Femur (tissue), 1 donor: ENCODE data around the gene TMC7.
"Not testable (repeated sequence)": the region's sequence is repeated elsewhere in the genome, so short reads cannot be mapped to it uniquely, and the experiment has no call there.

ENCODE experiments used
- DNase-seq: peaks from one replicate; pipeline ENCODE4 v3.0.0-alpha.2; 2017

TMC7 gene

DNA sequence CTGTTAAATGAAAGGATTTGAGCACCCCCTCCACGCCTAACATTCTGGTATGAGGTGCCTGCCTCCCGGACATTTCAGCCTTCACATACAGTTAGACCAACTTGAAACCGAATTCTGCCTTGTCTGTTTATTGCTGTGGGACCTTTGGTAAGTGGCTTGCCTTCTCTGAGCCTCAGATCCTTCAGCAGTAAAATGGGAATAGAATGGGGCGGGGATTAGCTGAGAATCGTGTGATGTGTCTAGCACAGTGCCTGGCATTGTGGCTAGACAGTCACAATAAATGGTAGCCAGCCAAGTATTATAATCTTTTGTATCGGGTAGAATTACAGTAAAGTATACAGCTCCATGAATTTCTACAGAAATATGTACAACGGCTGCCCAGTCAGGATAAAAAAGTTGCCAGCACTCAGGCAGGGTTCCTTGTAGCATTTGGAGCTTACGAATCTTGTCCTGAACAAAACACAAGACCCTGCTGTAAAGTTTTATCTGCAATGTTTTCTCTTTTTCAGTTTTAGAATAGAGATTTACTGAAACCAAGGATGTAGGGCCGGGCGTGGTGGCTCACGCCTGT lies 786 bp downstream of the TMC7 start:
- DNase-seq, result no peak

DNA sequence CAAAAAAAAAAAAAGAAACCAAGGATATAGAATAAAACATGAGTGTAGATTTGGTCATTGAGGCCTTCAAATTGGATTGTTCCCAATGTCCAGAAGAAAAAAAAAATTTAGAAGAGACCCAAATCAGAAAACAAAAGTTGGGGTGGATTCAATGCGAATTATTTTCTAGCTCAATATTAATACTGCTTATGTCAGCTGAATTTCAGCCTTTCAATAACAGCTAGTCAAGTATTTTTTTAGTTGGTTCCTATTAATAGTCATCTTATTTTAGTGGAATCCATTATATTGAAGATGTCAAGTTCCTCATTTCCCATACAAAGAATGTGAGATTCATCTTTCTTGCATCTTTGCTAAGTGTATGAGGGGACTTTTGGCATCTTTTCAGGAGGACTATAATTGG lies 1.5 kb downstream of the TMC7 start:
- not testable (repeated sequence) for DNase-seq

DNA sequence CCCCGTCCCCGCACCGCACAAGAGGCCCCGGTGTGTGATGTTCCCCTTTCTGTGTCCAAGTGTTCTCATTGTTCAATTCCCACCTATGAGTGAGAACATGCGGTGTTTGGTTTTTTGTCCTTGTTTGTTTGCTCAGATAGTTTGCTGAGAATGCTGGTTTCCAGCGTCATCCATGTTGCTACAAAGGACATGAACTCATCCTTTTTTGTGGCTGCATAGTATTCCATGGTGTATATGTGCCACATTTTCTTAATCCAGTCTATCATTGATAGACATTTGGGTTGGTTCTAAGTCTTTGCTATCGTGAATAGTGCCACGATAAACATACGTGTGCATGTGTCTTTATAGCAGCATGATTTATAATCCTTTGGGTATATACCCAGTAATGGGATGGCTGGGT lies 8.0 kb downstream of the TMC7 start:
- DNase-seq, result not testable (repeated sequence)

DNA sequence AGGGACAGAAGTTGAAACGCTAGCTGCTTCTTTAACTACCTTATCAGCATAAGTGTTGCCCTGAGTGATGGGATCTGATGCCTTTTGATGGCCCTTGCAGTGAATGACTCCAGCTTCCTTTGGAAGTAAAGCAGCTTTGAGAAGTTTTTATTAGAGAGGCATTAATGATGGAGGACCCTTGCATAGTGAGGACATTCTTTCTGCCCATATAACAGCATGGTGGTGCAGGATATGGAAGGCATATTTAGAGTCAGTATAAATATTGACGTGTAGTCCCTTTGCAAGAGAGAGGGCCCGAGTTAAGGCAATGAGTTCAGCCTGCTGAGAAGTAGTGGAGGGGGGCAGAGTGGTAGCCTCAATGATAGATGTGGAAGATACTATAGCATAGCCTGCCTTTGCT lies 9.8 kb downstream of the TMC7 start:
- DNase-seq, result not testable (repeated sequence)

DNA sequence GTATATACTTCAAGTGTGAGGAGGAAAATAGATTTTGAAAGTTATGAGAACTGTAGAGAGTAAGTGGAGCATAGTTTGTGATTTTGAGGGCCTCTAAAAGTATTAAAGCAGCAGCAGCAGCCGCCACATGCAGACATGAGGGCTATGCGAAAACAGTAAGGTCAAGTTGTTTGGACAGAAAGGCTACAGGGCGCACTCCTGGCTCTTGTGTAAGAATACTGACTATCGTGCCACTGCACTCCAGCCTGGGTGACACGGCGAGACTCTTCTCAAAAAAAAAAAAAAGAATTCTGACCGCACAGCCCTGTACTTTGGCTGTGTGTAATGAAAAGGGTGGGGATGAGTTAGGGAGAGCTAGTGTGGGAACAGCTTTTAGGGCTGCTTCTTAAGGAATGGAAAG lies 10.4 kb downstream of the TMC7 start:
- not testable (repeated sequence) for DNase-seq

DNA sequence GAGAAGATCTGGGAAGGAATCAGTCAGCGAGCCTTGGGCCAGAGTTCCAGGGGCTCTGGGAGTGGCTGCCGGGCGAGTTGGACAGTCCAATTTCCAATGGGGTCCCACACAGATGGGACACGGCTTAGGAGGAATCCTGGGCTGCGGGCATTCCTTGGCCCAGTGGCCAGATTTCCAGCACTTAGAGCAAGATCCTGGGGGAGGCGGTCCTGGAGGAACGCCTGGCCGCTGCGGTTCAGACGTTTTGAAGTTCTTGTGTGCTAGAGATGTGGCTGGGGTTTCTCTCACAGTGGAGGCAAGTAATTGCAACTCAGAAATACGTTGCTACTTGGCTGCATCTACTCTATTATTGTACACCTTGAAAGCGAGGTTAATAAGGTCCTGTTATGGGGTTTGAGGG lies 11.7 kb downstream of the TMC7 start:
- DNase-seq, result not testable (repeated sequence)

DNA sequence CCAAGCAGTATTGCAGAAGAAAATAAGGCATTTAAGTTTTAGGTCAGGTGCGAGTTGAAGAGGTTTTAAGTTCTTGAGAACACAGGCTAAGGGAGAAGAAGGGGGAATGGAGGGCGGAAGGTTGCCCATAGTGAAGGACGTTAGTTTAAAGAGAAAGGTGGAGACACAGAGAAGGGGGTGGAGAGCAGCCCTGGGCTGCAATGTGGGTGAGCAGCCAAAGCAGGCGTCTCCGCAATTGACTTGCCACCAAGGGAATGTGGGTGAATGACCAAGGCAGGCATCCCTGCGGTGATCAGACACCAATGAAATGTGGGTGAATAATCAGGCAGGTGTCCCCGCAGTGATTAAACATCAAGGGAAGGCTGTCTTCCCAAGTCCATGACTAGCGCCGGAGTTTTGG lies 12.8 kb downstream of the TMC7 start:
- not testable (repeated sequence) for DNase-seq

DNA sequence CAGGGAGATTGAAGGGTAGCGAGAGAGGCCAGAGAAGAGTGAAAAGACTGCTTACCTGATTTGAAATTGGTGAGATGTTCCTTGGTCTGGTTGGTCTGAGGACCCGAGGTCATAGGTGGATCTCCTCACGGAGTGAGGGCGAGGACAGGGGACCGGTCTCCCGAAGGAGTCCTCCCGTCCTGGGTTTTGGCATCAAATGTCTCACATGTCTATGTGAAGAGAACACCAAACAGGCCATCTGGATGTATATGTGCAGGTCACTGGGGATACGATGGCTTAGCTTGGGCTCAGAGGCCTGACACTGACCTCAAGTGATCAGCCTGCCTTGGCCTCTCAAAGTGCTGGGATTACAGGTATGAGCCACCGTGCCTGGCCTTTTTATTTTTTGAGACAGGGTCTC lies 13.3 kb downstream of the TMC7 start:
- DNase-seq, result not testable (repeated sequence)

DNA sequence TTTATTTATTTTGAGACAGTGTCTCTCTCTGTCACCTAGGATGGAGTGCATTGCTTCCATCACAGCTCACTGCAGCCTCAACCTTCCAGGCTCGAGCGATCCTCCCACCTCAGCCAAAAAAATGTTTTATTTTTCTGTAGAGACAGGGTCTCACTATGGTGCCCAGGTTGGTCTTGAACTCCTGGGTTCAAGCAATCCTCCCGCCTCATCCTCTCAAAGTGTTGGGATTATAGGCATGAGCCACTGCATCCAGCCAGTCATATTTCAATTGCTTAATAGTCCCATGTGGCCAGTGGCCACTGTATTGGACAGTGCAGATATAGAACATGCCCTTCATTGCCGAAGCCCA lies 15.3 kb downstream of the TMC7 start:
- DNase-seq, result no peak

DNA sequence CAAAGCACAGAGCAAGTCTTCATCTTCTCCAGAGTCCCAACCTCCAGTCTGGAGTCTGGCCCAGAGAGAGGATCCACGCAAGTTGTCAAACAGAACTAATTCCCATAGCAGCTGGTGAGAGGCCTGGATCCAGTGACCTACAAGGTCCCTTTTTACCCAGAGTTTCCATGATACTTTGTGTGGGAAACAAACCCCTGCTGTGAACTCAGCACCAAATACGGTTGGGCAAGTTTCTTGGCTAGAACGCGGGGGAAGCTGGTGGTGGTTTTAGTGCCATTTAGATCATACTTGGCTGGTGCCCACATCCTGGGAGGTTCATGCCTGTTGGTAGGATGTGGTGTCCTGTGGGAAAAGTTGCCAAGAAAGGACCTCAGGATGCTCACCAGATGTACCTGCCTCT lies 18.1 kb downstream of the TMC7 start:
- DNase-seq, result no peak

DNA sequence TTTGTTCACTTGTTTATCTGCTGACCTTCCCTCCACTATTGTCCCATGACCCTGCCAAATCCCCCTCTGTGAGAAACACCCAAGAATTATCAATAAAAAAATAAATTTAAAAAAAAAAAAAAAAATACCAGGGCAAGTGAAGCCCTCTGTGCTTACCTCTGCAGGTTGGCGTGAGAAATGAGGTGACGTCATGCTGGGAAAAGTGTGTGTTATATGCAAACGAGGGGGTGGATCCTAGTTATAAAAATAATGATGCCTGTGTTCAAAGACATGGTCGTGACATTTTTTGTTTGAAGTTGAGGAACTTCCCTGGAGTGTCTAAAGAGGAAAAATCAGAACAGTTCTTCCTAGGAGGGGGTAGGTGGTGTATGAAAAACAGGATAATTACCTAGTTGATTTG lies 20.2 kb downstream of the TMC7 start:
- no peak for DNase-seq

DNA sequence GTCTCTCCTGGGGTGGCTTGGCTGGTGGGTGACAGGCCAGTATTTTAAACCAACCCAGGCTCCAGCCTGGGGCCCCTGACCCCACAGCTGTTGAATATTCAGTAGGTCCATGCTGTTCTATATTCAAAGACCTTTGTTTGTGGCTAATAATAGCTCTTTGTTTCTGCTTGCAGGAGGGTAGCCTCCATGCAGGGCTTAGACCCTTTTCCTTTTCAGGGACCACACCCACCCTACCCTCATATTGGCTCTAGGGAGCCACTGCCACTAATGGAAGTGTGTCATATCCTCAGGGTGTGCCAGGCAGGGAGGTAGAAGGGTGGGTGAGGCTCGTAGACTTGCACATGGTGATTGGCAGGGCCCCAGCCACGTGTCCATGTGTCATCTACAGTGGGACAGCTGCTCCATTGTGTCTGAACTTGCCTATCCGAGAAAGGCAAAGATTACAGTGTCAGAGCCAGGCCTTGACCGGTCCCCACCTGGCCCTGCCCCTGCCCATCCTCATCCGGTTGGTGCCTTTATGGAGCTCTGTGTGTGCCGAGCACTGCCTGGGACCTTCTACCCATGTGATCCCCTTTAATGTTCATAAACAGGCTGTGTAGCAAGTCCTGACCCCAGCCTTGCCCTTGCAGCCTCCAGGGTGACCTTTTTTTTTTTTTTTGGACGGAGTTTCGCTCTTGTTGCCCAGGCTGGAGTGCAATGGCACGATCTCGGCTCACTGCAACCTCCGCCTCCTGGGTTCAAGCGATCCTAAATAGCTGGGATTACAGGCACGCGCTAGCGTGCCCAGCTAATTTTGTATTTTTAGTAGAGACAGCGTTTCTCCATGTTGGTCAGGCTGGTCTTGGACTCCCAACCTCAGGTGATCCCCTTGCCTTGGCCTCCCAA lies 22.1 kb downstream of the TMC7 start:
- no peak for DNase-seq

DNA sequence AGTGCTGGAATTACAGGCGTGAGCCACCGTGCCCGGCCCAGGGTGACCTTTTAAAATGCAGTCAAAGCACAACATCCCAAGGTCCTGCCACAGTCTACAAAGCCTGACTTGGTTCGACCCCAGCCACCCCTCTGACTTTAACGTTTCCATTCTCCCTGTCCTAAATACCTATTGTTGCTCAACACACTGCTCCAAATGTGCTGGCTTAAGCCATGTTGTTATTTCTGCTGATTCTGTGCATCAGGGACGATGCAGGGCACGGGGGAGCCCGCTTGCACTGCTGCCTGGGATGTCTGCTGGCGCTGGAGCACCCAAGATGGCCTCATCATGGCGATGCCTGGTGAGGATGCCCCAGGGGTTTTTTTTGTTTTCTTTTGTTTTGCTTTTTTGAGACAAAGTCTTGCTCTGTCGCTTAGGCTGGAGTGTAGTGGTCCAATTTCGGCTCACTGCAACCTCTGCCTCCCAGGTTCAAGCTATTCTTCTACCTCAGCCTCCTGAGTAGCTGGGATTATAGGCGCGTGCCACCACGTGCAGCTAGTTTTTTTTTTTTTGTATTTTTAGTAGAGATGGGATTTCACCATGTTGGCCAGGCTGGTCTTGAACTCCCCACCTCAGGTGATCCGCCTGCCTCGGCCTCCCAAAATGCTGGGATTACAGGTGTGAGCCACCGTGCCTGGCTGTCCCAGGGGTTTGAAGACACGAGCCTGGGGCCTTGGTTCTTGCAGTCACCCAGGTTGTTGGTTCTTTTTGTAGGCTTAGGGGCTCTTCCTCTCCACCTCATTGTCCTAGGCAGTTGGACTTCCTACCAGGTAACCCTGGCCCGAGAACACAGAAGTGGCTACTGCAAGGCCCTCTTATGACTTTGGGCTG lies 22.9 kb downstream of the TMC7 start:
- no peak for DNase-seq

DNA sequence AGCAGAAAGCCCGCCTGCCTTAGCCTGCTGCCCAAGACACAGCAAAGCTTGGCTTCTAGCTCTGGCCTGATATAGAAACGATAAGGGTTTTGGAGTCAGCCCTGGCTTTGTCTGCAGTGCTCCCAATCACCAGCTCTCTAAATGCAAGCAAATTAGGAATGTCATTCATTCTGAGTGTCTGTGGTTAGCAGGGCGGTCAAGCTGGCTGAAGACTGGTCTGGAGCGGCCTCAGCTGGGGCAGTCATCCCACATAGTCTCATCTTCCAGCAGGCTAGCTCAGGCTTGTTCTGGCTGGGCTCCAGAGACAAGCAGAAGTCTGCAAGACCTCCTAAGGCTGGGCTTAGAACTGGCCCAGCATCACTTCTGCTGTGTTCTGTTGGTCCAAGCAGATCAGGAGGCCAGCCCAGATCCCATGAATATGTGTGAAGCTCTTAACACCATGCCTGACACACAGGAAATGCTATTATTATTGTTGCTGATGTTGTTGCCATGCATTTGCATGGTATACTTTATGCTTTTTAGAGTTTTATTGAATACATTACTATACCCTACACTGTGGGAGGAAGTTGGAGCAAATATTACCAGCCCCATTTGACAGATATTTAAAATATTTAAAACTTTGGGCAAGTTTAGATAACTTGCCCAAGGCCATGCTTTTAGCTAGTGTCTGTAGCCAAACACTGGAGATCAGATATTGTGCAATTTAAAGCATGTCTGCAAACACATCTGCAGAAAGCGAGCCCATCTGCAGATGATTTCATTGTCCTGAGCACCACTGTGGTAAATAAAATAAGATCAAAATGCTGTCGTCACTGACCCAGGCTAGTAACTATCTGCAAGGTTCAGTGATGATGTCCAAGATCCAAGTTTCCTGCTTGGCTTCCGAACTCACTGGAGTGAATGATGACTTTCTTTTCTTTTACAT lies 24.8 kb downstream of the TMC7 start:
- DNase-seq, result peak; percentile 28

DNA sequence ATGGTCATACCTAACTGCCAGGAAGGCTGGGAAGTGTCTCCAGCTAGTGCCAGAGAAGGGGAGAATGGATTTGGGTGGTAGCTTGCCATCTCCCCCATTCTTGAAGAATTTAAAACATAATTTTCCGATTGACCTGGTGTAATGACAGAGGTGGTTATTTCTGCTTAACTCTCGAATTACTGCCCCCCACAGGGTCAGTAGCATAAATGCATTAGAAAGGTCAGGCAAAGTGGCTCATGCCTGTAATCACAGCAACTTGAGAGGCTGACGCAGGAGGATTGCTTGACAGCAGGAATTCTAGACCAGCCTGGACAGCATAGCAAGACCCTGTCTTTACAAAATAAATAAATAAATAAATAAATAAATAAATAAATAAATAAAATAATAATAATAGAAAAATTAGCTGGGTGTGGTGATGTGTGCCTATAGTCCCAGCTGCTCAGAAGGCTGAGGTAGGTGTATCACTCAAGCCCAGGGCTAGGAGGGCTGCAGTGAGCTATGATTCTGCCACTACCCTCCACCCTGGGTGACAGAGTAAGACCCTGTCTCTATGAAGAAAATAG lies 27.5 kb downstream of the TMC7 start:
- DNase-seq, result no peak

DNA sequence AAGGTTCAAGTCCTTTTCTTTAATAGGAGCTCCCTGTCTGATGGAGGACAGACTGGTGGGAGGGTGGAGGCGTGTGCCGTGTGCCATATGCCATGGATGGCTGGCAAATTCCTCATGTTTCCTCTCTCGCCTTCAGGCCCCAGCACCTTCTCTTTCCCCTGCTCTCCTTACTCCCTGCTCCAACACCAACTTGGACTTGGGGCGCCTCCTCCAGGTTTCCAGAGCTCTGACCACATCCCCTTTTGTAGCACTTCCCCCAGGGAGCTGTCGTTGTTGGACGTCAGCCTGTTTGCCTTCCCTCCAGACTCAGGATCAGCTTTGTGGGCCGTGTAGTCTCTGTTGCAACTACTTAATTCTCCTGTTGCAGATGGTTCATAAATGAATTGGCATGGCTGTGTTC lies 30.7 kb downstream of the TMC7 start:
- DNase-seq, result no peak

DNA sequence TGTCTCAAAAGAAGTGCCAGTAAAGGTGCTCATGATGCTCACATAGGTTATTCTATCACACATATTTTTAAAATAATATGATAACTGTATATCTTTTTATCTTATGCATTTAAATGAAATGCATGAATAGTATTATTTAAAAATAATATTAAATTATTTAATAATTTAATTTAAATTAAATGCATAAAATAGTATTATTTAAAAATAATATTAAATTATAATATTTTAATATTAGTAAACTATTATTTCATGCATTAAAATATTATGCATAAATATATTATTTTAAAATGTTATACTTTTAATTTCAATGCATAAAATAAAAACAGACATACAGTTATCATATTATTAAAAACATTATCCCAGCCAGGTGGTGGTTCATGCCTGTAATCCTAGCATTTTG lies 33.4 kb downstream of the TMC7 start:
- no peak for DNase-seq

DNA sequence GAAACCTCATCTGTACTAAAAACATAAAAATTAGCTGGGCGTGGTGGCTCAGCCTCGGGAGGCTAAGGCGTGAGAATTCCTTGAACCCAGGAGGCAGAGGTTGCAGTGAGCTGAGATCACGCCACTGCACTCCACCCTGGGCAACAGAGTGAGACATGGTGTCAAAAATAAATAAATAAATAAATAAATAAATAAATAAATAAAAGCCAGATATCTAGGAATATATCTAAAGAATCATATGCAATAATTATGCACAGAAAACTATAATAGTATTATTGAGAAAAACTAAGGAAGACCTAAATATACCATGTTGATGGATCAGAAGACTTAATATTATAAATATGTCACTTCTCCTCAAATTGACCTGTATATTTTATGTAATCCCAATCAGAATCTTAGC lies 37.0 kb downstream of the TMC7 start:
- DNase-seq, result no peak

DNA sequence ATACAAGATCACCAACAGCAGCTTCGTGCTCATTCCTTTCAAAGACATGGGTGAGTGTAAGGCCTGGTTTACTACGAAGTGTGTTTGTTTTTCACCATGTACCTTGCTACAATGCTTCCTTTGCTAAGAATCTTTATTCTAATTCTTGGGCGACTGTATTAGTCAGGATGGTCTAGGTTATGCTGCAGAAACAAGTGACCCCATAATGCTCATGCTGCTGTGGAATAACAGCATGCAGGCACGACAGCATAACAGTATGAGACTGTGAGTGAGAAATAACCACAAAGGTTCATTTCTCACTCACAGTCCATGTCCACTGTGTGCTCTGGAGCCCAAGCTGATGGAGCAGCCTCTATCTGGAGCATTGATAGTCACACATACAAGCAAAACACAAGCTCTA lies 38.0 kb downstream of the TMC7 start:
- DNase-seq, result no peak

DNA sequence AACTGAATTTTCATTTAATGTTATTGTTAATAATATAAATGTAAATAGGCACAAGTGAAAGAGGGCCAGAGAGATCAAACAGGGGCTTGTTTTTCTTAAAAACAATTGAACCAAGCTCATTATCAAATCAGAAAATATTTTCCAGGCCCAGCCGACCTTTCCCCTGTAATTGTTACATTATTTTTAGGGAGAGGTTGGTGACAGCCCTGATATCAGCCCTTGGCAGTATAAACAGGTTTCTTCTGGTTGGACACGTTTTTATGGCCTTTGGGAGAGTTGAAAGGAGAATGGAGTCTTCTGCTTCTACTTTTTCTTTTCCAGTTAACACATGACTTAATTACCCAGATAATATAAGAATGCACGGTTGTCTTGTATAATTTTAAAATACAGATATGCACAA lies 43.7 kb downstream of the TMC7 start:
- DNase-seq, result no peak

DNA sequence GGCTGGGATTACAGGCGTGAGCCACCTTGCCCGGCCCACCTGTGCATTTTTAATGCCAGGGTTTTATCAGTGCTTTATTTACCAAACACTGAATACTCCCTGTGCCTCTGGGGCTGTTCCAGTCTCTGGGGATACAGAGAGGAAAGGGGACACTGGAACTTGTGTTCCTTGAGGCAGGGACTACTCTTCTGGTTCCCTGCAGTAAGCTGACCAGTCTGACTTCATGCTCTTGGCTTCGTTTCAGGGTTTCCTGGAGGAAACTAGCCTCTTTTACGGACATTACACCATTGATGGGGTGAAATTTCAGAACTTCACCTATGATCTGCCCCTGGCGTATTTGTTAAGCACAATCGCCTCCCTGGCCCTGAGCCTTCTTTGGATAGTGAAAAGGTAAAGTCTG lies 46.2 kb downstream of the TMC7 start:
- DNase-seq, result no peak

DNA sequence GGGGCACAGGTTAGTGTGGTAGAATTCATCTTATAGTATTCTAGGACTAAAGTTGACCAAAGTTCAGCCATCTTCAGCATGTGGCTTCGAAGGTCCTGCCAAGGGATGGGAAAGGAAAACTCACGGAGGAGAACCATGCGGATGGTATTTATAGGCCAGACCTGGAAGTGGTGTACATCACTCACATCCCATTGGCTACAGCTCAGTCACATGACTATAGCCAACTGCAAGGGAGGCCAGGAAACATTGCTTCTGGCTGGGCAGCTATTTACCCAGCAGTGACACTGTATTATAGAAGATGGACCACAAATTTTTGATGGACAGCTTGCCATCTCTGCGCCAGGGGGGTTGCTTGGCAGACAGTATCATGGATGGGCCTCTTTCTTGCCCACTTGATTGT lies 48.0 kb downstream of the TMC7 start:
- no peak for DNase-seq
